ENCODE results near the gene STH.

Gene STH

GRCh38 chr17:46002311-46002972 lies 3.4 kb downstream of the STH start:
- Histone ChIP-seq H3K9me3 (ENCODE audit: control insufficient read depth, insufficient read depth, low read depth, low read length) (no peaks in the 10 kb centered on the region), H3K27ac (ENCODE audit: extremely low read depth, low read depth, low read length) (no peak overlapping the region), H3K4me1 (ENCODE audit: control insufficient read depth, insufficient read depth, low read length) (peaks cover 4% of the 10 kb centered on the region; the same call in 1 of the 2 replicates)
- TF ChIP-seq ZNF501 (tag by site-specific recombination; IDR thresholded peaks at IDR 0.05) (no peak), CTCF (tag by site-specific recombination; IDR thresholded peaks at IDR 0.05) (peak; percentile 83), WT1 (tag by site-specific recombination; IDR thresholded peaks at IDR 0.05) (no peak), SCRT2 (tag by site-specific recombination; IDR thresholded peaks at IDR 0.05) (no peak), ZIC2 (tag by site-specific recombination; IDR thresholded peaks at IDR 0.05) (peak; percentile 44), ZNF510 (tag by site-specific recombination; IDR thresholded peaks at IDR 0.05; ENCODE audit: insufficient replicate concordance) (no peak), ZNF2 (tag by site-specific recombination; IDR thresholded peaks at IDR 0.05) (peak; percentile 59; the same call in 1 of the 2 replicates), SP7 (tag by site-specific recombination; IDR thresholded peaks at IDR 0.05) (peak; percentile 39; the same call in 1 of the 2 replicates), HOXA7 (CRISPR knock-in tag; IDR thresholded peaks at IDR 0.05; ENCODE audit: borderline replicate concordance) (no peak), ZNF16 (tag by site-specific recombination; IDR thresholded peaks at IDR 0.05; ENCODE audit: low read depth) (no peak), ZBTB17 (tag by site-specific recombination; IDR thresholded peaks at IDR 0.05) (peak; percentile 59), ZNF239 (tag by site-specific recombination; IDR thresholded peaks at IDR 0.05) (no peak), MEIS1 (CRISPR knock-in tag; IDR thresholded peaks at IDR 0.05; ENCODE audit: borderline replicate concordance) (no peak), PRDM4 (tag by site-specific recombination; IDR thresholded peaks at IDR 0.05) (no peak), PATZ1 (tag by site-specific recombination; IDR thresholded peaks at IDR 0.05) (peak; percentile 40), ZNF394 (tag by site-specific recombination; IDR thresholded peaks at IDR 0.05; ENCODE audit: borderline replicate concordance) (peak; percentile 33; the same call in 1 of the 2 replicates), TSHZ1 (tag by site-specific recombination; IDR thresholded peaks at IDR 0.05; ENCODE audit: borderline replicate concordance) (no peak), TCF7L2 (IDR thresholded peaks at IDR 0.05; ENCODE audit: borderline replicate concordance, low read depth, low read length) (no peak), ZBTB21 (tag by site-specific recombination; IDR thresholded peaks at IDR 0.05) (no peak), SCRT1 (tag by site-specific recombination; IDR thresholded peaks at IDR 0.05; ENCODE audit: borderline replicate concordance) (no peak), ZNF362 (tag by site-specific recombination; IDR thresholded peaks at IDR 0.05) (no peak)

More at GRCh38 chr17:46002311-46002972, 3.4 kb downstream of the STH start:
- POLR2A ChIA-PET: no interaction called here
- CTCF ChIA-PET: interaction anchor here (0.5 to 5.4 kb wide), 28 partner anchors 10 to 1126 kb away, joined by 3 to 51 read pairs (median 4); partner anchors contain the start of gene KANSL1
- Histone ChIP-seq H3K36me3 (ENCODE audit: control insufficient read depth in 2 of 2, insufficient read depth in 1 of 2, low read length in 2 of 2) (no peaks in the 10 kb centered on the region; a peak in 1 of 3 replicates), H3K4me3 (ENCODE audit: low read depth, low read length) (no peak overlapping the region)

Measured in HEK293 (cell line).